ENCODE results near the gene C10orf143.

DNA sequence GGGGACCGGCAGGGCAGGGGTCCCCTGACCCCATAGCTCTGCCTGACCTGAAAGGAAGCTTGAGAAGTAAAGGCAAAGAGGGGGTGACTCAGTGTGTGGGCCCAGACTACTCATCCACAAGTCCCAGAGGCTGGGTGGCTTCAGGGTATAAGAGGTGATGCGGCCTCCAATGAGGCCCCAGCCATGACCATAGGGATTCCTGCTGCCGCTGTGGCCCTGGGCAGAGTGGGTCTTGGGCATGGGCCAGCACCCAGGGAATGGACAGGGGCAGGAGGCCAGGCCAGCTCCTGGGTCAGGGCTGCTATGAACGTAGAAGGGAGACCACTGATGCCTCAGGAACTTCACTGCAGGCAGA lies 82.2 kb downstream of the C10orf143 start:
- TF ChIP-seq CTCF (IDR thresholded peaks at IDR 0.05) (no peak), POLR2A (IDR thresholded peaks at IDR 0.05) (no peak)
